B cell (primary cell): ENCODE data around the gene ACOT11.

ENCODE experiments used
- CTCF ChIP-seq: fragments of 200-600 bp; IDR thresholded peaks from one replicate; pipeline ENCODE4 v1.8.0; 2022; ENCODE audit warnings: antibody characterized with exemption, mild to moderate bottlenecking
- EZH2 ChIP-seq: IDR thresholded peaks from 2 replicates; pipeline ENCODE4 v1.6.1; 2012; ENCODE audit warnings: borderline replicate concordance, low read depth, mild to moderate bottlenecking, moderate library complexity, low read length; ENCODE audit not compliant: insufficient read depth, poor library complexity, severe bottlenecking

- TF ChIP-seq EZH2 (no peak), CTCF (no peak)
Observed at GRCh38 chr1:54595956-54596498, 48.0 kb downstream of the ACOT11 start.
